GM12878 (cell line): Measurements from ENCODE around the gene SRSF2. TPM values are rescaled to one million over a fixed set of nuclear protein-coding genes. Genes with fewer than 3 reads are reported as not detected.

Source experiments
- CTCF ChIP-seq, 3 experiments: IDR thresholded peaks in 2 of 3; conservative IDR thresholded peaks in 1 of 3; 2 replicates each; pipeline ENCODE4 v1.5.1; 2011; ENCODE audit warnings: low read depth in 3 of 3, low read length in 3 of 3, mild to moderate bottlenecking in 3 of 3, control low read depth in 2 of 3, moderate library complexity in 2 of 3, inconsistent platforms in 1 of 3, mixed read lengths in 1 of 3; ENCODE audit not compliant: control insufficient read depth in 2 of 3, insufficient read depth in 1 of 3; ENCODE audit errors: extremely low read depth in 1 of 3
- FOXM1 ChIP-seq: IDR thresholded peaks from 2 replicates; pipeline ENCODE4 v1.6.1; 2012; ENCODE audit warnings: low read depth, mild to moderate bottlenecking, inconsistent platforms, low read length, moderate library complexity
- MEF2B ChIP-seq: fragments of 450-650 bp; IDR thresholded peaks from 2 replicates; pipeline ENCODE4 v1.6.1; 2018; ENCODE audit warnings: mild to moderate bottlenecking, moderate library complexity; ENCODE audit not compliant: partially characterized antibody, poor library complexity, severe bottlenecking
- NR2F1 ChIP-seq: fragments of 450-650 bp; conservative IDR thresholded peaks from 2 replicates; pipeline ENCODE4 v1.6.1; 2017; ENCODE audit warnings: mild to moderate bottlenecking
- PRDM15 ChIP-seq: fragments of 450-650 bp; formaldehyde crosslinking; IDR thresholded peaks from 2 replicates; pipeline ENCODE4 v1.4.0; 2020; ENCODE audit warnings: mild to moderate bottlenecking, moderate library complexity
- RAD51 ChIP-seq: fragments of 450-650 bp; IDR thresholded peaks from 2 replicates; pipeline ENCODE4 v1.6.1; 2016; ENCODE audit warnings: moderate library complexity, mild to moderate bottlenecking, inconsistent platforms
- RUNX3 ChIP-seq: IDR thresholded peaks from 2 replicates; pipeline ENCODE4 v1.6.1; 2012; ENCODE audit warnings: low read length, inconsistent platforms
- SREBF2 ChIP-seq: IDR thresholded peaks from 2 replicates; pipeline ENCODE4 v1.6.1; 2012; ENCODE audit warnings: mild to moderate bottlenecking, low read length
- TAF1 ChIP-seq: IDR thresholded peaks from 2 replicates; pipeline ENCODE4 v1.6.1; 2011; ENCODE audit warnings: mild to moderate bottlenecking, low read depth, low read length, borderline replicate concordance
- ZNF217 ChIP-seq: fragments of 450-650 bp; IDR thresholded peaks from 2 replicates; pipeline ENCODE4 v1.6.1; 2017; ENCODE audit warnings: antibody characterized with exemption, mild to moderate bottlenecking
- ZNF24 ChIP-seq: fragments of 450-650 bp; IDR thresholded peaks from 2 replicates; pipeline ENCODE4 v1.6.1; 2017; ENCODE audit warnings: antibody characterized with exemption, mild to moderate bottlenecking
- polyA plus RNA-seq, 11 experiments: library from polyadenylated mRNA; depleted of rRNA in 4 of 11; unstranded in 6 of 11; stranded (reverse) in 5 of 11; fragments of >200 nt; fragmentation: Nextera tagmentation in 4 of 11; fragmentation: Illumina TruSeq in 1 of 11; extraction: Ambion mirVana in 4 of 11; extraction: Trizol in 1 of 11; gene quantifications; 1 replicate in 1 of 11; 2 replicates in 10 of 11; pipeline versions ENCODE4 v1.2.1 to v1.2.3, GENCODE V29; 2011 to 2016; ENCODE audit warnings: inconsistent platforms in 2 of 11, missing spikeins in 2 of 11, low read depth in 1 of 11
- total RNA-seq, 4 experiments: library from RNA; depleted of rRNA in 3 of 4; stranded (reverse); fragments of >200 nt in 3 of 4; fragmentation: Illumina TruSeq in 1 of 4; extraction: Trizol in 1 of 4; gene quantifications; 2 replicates each; pipeline versions ENCODE4 v1.2.1 to v1.2.3, GENCODE V29; 2013 to 2021

The SRSF2 gene
- total and polyA plus RNA-seq, 10 of the 15 experiments (the other 5 are each of a cell fraction or from before 2014, with no cell fraction given) = 225 to 795 (median 410) TPM

GRCh38 chr17:76737676-76738467 is 741 bp upstream of the SRSF2 start, which contains the start of gene MFSD11 (continued):
- TF ChIP-seq PRDM15 (CRISPR knock-in tag) (no peak), SREBF2 (no peak), ZNF24 (no peak), RUNX3 (peak; percentile 84), TAF1 (peak; percentile 21; the same call in 1 of the 2 replicates), MEF2B (no peak), FOXM1 (no peak), RAD51 (peak; percentile 71), NR2F1 (peak; percentile 84), CTCF (IDR thresholded peaks at IDR 0.05 in 2 of 3, conservative IDR thresholded peaks at IDR 0.05 in 1 of 3; ENCODE audit: control insufficient read depth in 2 of 3, extremely low read depth in 1 of 3, insufficient read depth in 1 of 3, low read depth in 3 of 3, low read length in 3 of 3) (no peak), ZNF217 (no peak)
